ENCODE results near the gene C4A. TPM values are rescaled to one million over a fixed set of nuclear protein-coding genes. Genes with fewer than 3 reads are reported as not detected.

C4A gene
- total and polyA plus RNA-seq, 2 of the 4 experiments (the other 2 are of a cell fraction): 0.90 to 3.8 TPM

DNA sequence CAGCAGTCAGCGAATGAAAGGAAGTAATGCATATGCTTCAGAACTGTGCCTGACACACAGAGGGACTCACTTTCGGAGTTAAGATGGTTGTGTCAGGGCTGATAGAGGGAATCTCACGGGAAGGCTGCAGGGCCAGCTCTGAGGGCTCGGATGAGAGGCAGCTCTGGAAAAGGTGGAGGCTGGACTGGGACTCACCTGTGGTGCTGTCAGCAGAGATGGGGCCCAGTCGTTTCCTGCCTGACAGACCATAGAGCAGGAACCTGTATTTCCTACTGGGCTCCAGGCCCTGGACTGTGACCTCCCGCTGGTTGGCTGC, 65.6 kb downstream of the C4A start:
- Histone ChIP-seq H4K5ac (ENCODE audit: low read depth, low read length) (no peak overlapping the region), H3K79me1 (ENCODE audit: low read depth in 1 of 2, low read length in 2 of 2) (no peaks in the 10 kb centered on the region), H2AFZ (replicated peaks; ENCODE audit: low read length, poor library complexity) (no peak overlapping the region), H3K23ac (ENCODE audit: low read depth, low read length) (no peak overlapping the region), H3K9me3 (ENCODE audit: control insufficient read depth, insufficient read depth, low read length) (no peaks in the 10 kb centered on the region), H3K4me1 (ENCODE audit: control insufficient read depth, insufficient read depth, low read length) (peaks cover 16% of the 10 kb centered on the region; the same call in 1 of the 2 replicates), H2AK5ac (ENCODE audit: low read depth, low read length) (peak overlapping the region; percentile 70), H2BK120ac (ENCODE audit: low read depth, low read length) (0 out of 2 replicates have a peak overlapping the region, but pooled peaks have one; percentile 3), H3K4ac (ENCODE audit: low read depth, low read length) (peak overlapping the region; percentile 32; the same call in 1 of the 2 replicates), H3K18ac (ENCODE audit: low read depth, low read length) (no peak overlapping the region), H3K9ac (ENCODE audit: low read depth, low read length) (no peak overlapping the region), H2AK9ac (replicated peaks; ENCODE audit: low read depth, low read length, poor library complexity) (no peak overlapping the region), H3K4me3 (ENCODE audit: insufficient read depth, low read depth, low read length) (no peak overlapping the region), H4K91ac (ENCODE audit: insufficient read depth, low read depth, low read length) (peak overlapping the region; percentile 2; the same call in 1 of the 2 replicates), H2BK5ac (ENCODE audit: low read depth, low read length, poor library complexity, severe bottlenecking) (no peak overlapping the region), H3K36me3 (ENCODE audit: control insufficient read depth, insufficient read depth, low read length) (no peaks in the 10 kb centered on the region), H3K27me3 (ENCODE audit: control insufficient read depth, insufficient read depth, low read length) (peaks cover 17% of the 10 kb centered on the region), H3K56ac (ENCODE audit: extremely low read depth, insufficient read depth, low read length) (no peak overlapping the region), H4K8ac (ENCODE audit: low read depth in 2 of 2, low read length in 2 of 2) (no peak overlapping the region), H3K27ac (ENCODE audit: insufficient read depth, low read length) (no peak overlapping the region), H3K9me1 (ENCODE audit: insufficient read depth, low read length) (peaks cover 7% of the 10 kb centered on the region; the same call in 1 of the 2 replicates), H3K14ac (replicated peaks; ENCODE audit: low read depth, low read length) (peak overlapping the region; percentile 39; the same call in 1 of the 2 replicates), H4K20me1 (ENCODE audit: insufficient read depth, low read length) (no peaks in the 10 kb centered on the region), H3K4me2 (ENCODE audit: low read depth, low read length) (no peak overlapping the region), H2BK15ac (ENCODE audit: low read depth, low read length) (no peak overlapping the region), H2BK20ac (ENCODE audit: low read depth, low read length) (peak overlapping the region; percentile 69; the same call in 1 of the 2 replicates)
- in situ Hi-C loops (cut with MboI; ENCODE audit: low sequenced_read_pairs): no loop called here
- BruUV-seq (replicated peaks): no TSS peak
- ATAC-seq (ENCODE audit: low read depth): no peak
- intact Hi-C loops (cut with micrococcal nuclease): loop anchor here (10.0 kb wide), 1 partner anchor 107 kb away; the partner anchor contains the start of genes PPT2 and PRRT1
- POLR2A ChIA-PET (ENCODE audit: unreplicated experiment): no interaction called here
- dilution Hi-C loops (cut with HindIII; ENCODE audit: low sequenced_read_pairs, unreplicated experiment): no loop called here
- CTCF ChIA-PET: interaction anchor here (1.5 kb wide), 1 partner anchor 35 kb away, joined by 3 read pairs; no protein-coding TSS in a partner anchor
- WGBS, 2 experiments (ENCODE audit: extremely low coverage in 2 of 2, insufficient read length in 1 of 2): no CpG with 5 or more reads among the region's 6 CpGs
- TF ChIP-seq, protein P1, sequence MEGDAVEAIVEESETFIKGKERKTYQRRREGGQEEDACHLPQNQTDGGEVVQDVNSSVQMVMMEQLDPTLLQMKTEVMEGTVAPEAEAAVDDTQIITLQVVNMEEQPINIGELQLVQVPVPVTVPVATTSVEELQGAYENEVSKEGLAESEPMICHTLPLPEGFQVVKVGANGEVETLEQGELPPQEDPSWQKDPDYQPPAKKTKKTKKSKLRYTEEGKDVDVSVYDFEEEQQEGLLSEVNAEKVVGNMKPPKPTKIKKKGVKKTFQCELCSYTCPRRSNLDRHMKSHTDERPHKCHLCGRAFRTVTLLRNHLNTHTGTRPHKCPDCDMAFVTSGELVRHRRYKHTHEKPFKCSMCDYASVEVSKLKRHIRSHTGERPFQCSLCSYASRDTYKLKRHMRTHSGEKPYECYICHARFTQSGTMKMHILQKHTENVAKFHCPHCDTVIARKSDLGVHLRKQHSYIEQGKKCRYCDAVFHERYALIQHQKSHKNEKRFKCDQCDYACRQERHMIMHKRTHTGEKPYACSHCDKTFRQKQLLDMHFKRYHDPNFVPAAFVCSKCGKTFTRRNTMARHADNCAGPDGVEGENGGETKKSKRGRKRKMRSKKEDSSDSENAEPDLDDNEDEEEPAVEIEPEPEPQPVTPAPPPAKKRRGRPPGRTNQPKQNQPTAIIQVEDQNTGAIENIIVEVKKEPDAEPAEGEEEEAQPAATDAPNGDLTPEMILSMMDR (conservative IDR thresholded peaks at IDR 0.05; ENCODE audit: low read depth, low read length): no peak
- TF ChIP-seq RAD21 (IDR thresholded peaks at IDR 0.05; ENCODE audit: low read length) (no peak), MXI1 (IDR thresholded peaks at IDR 0.05; ENCODE audit: borderline replicate concordance, low read depth, low read length) (no peak), CEBPB (IDR thresholded peaks at IDR 0.05; ENCODE audit: low read depth, low read length) (no peak), SMC3 (IDR thresholded peaks at IDR 0.05; ENCODE audit: low read depth, low read length) (no peak), POLR2A (IDR thresholded peaks at IDR 0.05; ENCODE audit: low read depth, low read length) (no peak), MAFK (IDR thresholded peaks at IDR 0.05; ENCODE audit: low read depth, low read length) (no peak), NFE2L2 (IDR thresholded peaks at IDR 0.05; ENCODE audit: low read depth, low read length) (no peak), RCOR1 (IDR thresholded peaks at IDR 0.05; ENCODE audit: insufficient replicate concordance, low read length) (no peak), FOS (IDR thresholded peaks at IDR 0.05; ENCODE audit: low read depth, low read length) (no peak), MAZ (IDR thresholded peaks at IDR 0.05; ENCODE audit: borderline replicate concordance, low read depth, low read length) (no peak), BHLHE40 (IDR thresholded peaks at IDR 0.05; ENCODE audit: low read depth, low read length) (no peak), CHD1 (IDR thresholded peaks at IDR 0.05; ENCODE audit: low read depth, low read length) (no peak), RFX5 (IDR thresholded peaks at IDR 0.05; ENCODE audit: low read depth, low read length) (no peak)
- TF ChIP-seq, protein P2, sequence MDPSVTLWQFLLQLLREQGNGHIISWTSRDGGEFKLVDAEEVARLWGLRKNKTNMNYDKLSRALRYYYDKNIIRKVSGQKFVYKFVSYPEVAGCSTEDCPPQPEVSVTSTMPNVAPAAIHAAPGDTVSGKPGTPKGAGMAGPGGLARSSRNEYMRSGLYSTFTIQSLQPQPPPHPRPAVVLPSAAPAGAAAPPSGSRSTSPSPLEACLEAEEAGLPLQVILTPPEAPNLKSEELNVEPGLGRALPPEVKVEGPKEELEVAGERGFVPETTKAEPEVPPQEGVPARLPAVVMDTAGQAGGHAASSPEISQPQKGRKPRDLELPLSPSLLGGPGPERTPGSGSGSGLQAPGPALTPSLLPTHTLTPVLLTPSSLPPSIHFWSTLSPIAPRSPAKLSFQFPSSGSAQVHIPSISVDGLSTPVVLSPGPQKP (IDR thresholded peaks at IDR 0.05; ENCODE audit: borderline replicate concordance, low read depth, low read length): no peak
- TF ChIP-seq, protein P3, sequence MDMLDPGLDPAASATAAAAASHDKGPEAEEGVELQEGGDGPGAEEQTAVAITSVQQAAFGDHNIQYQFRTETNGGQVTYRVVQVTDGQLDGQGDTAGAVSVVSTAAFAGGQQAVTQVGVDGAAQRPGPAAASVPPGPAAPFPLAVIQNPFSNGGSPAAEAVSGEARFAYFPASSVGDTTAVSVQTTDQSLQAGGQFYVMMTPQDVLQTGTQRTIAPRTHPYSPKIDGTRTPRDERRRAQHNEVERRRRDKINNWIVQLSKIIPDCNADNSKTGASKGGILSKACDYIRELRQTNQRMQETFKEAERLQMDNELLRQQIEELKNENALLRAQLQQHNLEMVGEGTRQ (IDR thresholded peaks at IDR 0.05; ENCODE audit: low read depth, low read length): no peak
- no peak for DNase-seq
